ENCODE results near the gene ACOT8. TPM values are rescaled to one million over a fixed set of nuclear protein-coding genes. Genes with fewer than 3 reads are reported as not detected.

The ACOT8 gene
- total RNA-seq, 1 experiment from 2014 or later: 36.2 TPM

GRCh38 chr20:45828589-45828988, 28.6 kb downstream of the ACOT8 start:
- Histone ChIP-seq H3K4me3 (ENCODE audit: low read depth, low read length) (no peak overlapping the region), H3K36me3 (ENCODE audit: control insufficient read depth, insufficient read depth, low read length) (no peaks in the 10 kb centered on the region), H3K4me1 (peaks cover 8% of the 10 kb centered on the region), H3K27me3 (replicated peaks; ENCODE audit: control insufficient read depth, insufficient read depth, low read length) (no peaks in the 10 kb centered on the region), H3K9me3 (no peaks in the 10 kb centered on the region)
- intact Hi-C loops (cut with micrococcal nuclease; ENCODE audit: unreplicated experiment): no loop called here
- ChIA-PET POLR2A (no interaction called here), CTCF (no interaction called here)
- no peak for DNase-seq
- Mint-ChIP-seq H3K36me3 (ENCODE audit: insufficient read depth, unreplicated experiment) (no peaks in the 10 kb centered on the region), H3K9me3 (ENCODE audit: unreplicated experiment) (no peaks in the 10 kb centered on the region), H3K27ac (ENCODE audit: unreplicated experiment) (no peak overlapping the region), H3K4me1 (ENCODE audit: low read depth, unreplicated experiment) (peaks cover 24% of the 10 kb centered on the region), H3K4me3 (ENCODE audit: unreplicated experiment) (no peak overlapping the region), H3K27me3 (ENCODE audit: insufficient read depth, unreplicated experiment) (no peaks in the 10 kb centered on the region)
- TF ChIP-seq CTCF (IDR thresholded peaks at IDR 0.05; ENCODE audit: insufficient read depth in 1 of 2, low read depth in 1 of 2, low read length in 1 of 2, severe bottlenecking in 1 of 2, unreplicated experiment in 1 of 2): no peak
- no TSS peak for BruUV-seq (replicated peaks)

- BruUV-seq (replicated peaks): no TSS peak
- TF ChIP-seq CTCF (IDR thresholded peaks at IDR 0.05; ENCODE audit: insufficient read depth in 1 of 2, low read depth in 1 of 2, low read length in 1 of 2, severe bottlenecking in 1 of 2, unreplicated experiment in 1 of 2): no peak
- no peaks in the 10 kb centered on the region for H3K9me3 Mint-ChIP-seq (ENCODE audit: unreplicated experiment)
- CTCF ChIA-PET: no interaction called here
- Histone ChIP-seq H3K9me3 (no peaks in the 10 kb centered on the region), H3K4me3 (ENCODE audit: low read depth, low read length) (no peak overlapping the region), H3K4me1 (peaks cover 1% of the 10 kb centered on the region), H3K27me3 (replicated peaks; ENCODE audit: control insufficient read depth, insufficient read depth, low read length) (no peaks in the 10 kb centered on the region), H3K36me3 (ENCODE audit: control insufficient read depth, insufficient read depth, low read length) (no peaks in the 10 kb centered on the region)
- no peaks in the 10 kb centered on the region for H3K27me3 Mint-ChIP-seq (ENCODE audit: insufficient read depth, unreplicated experiment)
- H3K4me1 Mint-ChIP-seq (ENCODE audit: low read depth, unreplicated experiment): peaks cover 17% of the 10 kb centered on the region
- POLR2A ChIA-PET: no interaction called here
- H3K36me3 Mint-ChIP-seq (ENCODE audit: insufficient read depth, unreplicated experiment): no peaks in the 10 kb centered on the region
- H3K4me3 Mint-ChIP-seq (ENCODE audit: unreplicated experiment): no peak overlapping the region
- intact Hi-C loops (cut with micrococcal nuclease; ENCODE audit: unreplicated experiment): no loop called here
- H3K27ac Mint-ChIP-seq (ENCODE audit: unreplicated experiment): no peak overlapping the region
- no peak for DNase-seq
Observed at GRCh38 chr20:45827712-45828111, 29.5 kb downstream of the ACOT8 start.

GRCh38 chr20:45827030-45827652, 30.1 kb downstream of the ACOT8 start, which contains the start of gene TNNC2:
TNNC2 (minus strand) TSS chr20:45827312; CDS start chr20:45827248, 64 bp downstream.
- Histone ChIP-seq H3K4me3 (ENCODE audit: low read depth, low read length) (no peak within 1 kb of the TSS), H3K27me3 (replicated peaks; ENCODE audit: control insufficient read depth, insufficient read depth, low read length) (no peaks in the 10 kb centered on the region), H3K36me3 (ENCODE audit: control insufficient read depth, insufficient read depth, low read length) (no peaks in the 10 kb centered on the region), H3K4me1 (no peaks in the 10 kb centered on the region; the same call in 1 of the 2 replicates), H3K9me3 (no peaks in the 10 kb centered on the region)
- BruUV-seq (replicated peaks): no TSS peak
- DNase-seq: no peak
- no peaks in the 10 kb centered on the region for H3K27me3 Mint-ChIP-seq (ENCODE audit: insufficient read depth, unreplicated experiment)
- intact Hi-C loops (cut with micrococcal nuclease; ENCODE audit: unreplicated experiment): no loop called here
- H3K27ac Mint-ChIP-seq (ENCODE audit: unreplicated experiment): no peak within 1 kb of the TSS
- H3K36me3 Mint-ChIP-seq (ENCODE audit: insufficient read depth, unreplicated experiment): no peaks in the 10 kb centered on the region
- CTCF ChIA-PET: no interaction called here
- TF ChIP-seq CTCF (IDR thresholded peaks at IDR 0.05; ENCODE audit: insufficient read depth in 1 of 2, low read depth in 1 of 2, low read length in 1 of 2, severe bottlenecking in 1 of 2, unreplicated experiment in 1 of 2): no peak
- no peak within 1 kb of the TSS for H3K4me3 Mint-ChIP-seq (ENCODE audit: unreplicated experiment)
- POLR2A ChIA-PET: no interaction called here
- peaks cover 15% of the 10 kb centered on the region for H3K4me1 Mint-ChIP-seq (ENCODE audit: low read depth, unreplicated experiment)
- H3K9me3 Mint-ChIP-seq (ENCODE audit: unreplicated experiment): no peaks in the 10 kb centered on the region
